Spleen (tissue), 7 donors: ENCODE data around the gene IRX2.

ENCODE experiments used
- POLR2A ChIP-seq, 3 donors: fragments of 450-650 bp; IDR thresholded peaks; one replicate each; pipeline ENCODE4 v1.5.1; 2017; ENCODE audit warnings: antibody characterized with exemption in 3 of 3, mild to moderate bottlenecking in 1 of 3
- POLR2AphosphoS5 ChIP-seq, 3 donors: sonication (generic); formaldehyde crosslinking; IDR thresholded peaks; one replicate each; pipeline ENCODE4 v1.5.1; 2017; ENCODE audit warnings: antibody characterized with exemption in 3 of 3
- TF ChIP-seq, protein P1 (sequence below), 11 experiments: fragments of 200-600 bp in 7 of 11; fragments of 450-650 bp in 4 of 11; sonication (generic) in 4 of 11; IDR thresholded peaks in 8 of 11; conservative IDR thresholded peaks in 3 of 11; 1 replicate in 7 of 11; 2 replicates in 4 of 11; pipeline versions ENCODE4 v1.4.0 to v1.8.0; 2016 to 2021; ENCODE audit warnings: antibody characterized with exemption in 11 of 11, inconsistent platforms in 4 of 11, mild to moderate bottlenecking in 1 of 11
- donor health status: DM: no; HTN: no; CAD: no; lungs with moderate emphysema.
- donor health status: DM: no; HTN: no; CAD: no.
- donor health status: DM: no; HTN: no; CAD: no.

DNA sequence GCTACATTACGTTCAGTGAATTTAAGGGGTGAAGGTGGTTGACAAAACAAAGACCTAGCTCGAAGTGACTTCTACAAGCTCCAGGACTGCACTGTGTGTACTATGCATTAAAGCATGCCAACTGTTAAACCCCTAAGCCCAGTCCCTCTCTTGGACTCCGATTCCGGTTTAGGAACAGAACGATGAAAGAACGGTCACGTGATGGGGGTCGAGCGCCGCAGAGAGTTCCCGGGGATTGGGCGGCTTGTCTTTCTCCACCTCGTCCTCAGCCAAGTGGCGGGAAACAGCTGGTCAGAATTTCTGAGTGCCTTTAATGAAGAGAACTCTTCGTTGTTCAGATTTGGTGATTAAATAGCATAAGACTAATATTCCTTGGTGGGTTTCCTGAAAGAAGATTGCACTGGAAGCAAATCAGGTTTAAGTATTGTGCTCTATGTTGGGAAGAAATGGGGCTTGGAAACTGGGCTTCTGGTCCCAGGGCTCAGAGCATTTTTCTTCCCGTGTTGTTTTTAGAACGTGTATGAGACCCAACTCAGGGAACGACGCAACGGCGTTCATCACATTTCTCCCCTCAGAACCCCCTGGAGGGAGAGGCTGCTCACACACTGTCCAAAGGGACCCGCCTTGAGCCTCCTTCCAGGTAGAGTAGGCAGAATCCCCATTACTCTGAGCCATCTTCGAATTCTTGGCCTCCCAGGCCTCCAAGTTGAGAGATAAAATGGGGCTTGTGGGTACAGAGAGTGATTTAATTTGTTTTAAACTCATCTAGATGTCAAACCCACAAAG lies 25.3 kb downstream of the IRX2 start:
- TF ChIP-seq, protein P1, sequence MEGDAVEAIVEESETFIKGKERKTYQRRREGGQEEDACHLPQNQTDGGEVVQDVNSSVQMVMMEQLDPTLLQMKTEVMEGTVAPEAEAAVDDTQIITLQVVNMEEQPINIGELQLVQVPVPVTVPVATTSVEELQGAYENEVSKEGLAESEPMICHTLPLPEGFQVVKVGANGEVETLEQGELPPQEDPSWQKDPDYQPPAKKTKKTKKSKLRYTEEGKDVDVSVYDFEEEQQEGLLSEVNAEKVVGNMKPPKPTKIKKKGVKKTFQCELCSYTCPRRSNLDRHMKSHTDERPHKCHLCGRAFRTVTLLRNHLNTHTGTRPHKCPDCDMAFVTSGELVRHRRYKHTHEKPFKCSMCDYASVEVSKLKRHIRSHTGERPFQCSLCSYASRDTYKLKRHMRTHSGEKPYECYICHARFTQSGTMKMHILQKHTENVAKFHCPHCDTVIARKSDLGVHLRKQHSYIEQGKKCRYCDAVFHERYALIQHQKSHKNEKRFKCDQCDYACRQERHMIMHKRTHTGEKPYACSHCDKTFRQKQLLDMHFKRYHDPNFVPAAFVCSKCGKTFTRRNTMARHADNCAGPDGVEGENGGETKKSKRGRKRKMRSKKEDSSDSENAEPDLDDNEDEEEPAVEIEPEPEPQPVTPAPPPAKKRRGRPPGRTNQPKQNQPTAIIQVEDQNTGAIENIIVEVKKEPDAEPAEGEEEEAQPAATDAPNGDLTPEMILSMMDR (IDR thresholded peaks at IDR 0.05 in 8 of 11, conservative IDR thresholded peaks at IDR 0.05 in 3 of 11) = no peak
- no peak for TF ChIP-seq POLR2A (IDR thresholded peaks at IDR 0.05)
- TF ChIP-seq POLR2AphosphoS5 (IDR thresholded peaks at IDR 0.05) = no peak
